ENCODE results near the gene SCAMP5. TPM values are rescaled to one million over a fixed set of nuclear protein-coding genes. Genes with fewer than 3 reads are reported as not detected.

Gene SCAMP5
- total RNA-seq, 4 donors from 2014 or later = 0.60 to 4.6 (median 2.6) TPM

DNA sequence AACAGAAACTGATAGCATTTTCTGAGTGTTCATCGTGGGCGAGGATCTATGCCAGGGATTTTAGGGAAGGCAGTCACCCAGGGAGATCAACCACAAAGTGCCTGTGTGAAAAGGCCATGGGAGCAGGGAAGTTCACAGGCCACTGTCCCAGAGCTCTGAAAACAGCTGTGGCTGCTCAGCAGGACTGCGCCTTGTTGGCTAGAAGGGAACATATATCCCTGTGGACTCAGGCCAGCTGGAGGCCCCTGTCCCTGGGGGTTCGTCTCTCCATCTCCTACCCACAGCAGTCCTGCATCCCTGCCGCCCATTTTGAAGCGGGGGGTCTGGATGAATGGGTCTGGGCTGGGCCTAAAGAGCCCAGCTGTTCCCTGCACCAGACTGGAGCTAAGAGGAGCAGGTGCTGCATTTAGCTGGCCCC is 55.8 kb downstream of the SCAMP5 start:
- TF ChIP-seq CTCF (IDR thresholded peaks at IDR 0.05) = no peak
- ATAC-seq (ENCODE audit: low FRiP score) (no peak), DNase-seq (ENCODE audit: low spot score) (no peak)

DNA sequence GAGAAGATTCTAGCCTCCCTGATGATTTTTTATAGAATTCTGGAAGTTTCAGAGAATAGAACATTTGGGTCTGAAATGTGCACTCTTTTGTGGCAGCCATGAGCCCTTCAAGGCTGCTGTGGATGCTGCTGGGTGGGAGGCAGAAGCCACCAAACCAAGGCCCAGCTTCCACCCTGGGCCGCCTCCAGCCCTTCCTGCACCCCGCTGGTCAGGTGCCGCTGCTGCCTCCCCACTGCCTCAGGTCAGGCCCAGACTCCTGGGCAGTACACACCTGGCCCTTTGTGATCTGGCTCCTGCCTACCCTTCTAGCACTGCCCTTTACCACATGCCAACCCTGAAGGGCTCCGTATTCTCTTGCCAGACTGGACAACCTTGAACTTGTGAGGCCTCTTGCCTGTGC is 56.3 kb downstream of the SCAMP5 start:
- TF ChIP-seq CTCF (IDR thresholded peaks at IDR 0.05) = no peak
- no peak for DNase-seq (ENCODE audit: low spot score)
- no peak for ATAC-seq (ENCODE audit: low FRiP score)

DNA sequence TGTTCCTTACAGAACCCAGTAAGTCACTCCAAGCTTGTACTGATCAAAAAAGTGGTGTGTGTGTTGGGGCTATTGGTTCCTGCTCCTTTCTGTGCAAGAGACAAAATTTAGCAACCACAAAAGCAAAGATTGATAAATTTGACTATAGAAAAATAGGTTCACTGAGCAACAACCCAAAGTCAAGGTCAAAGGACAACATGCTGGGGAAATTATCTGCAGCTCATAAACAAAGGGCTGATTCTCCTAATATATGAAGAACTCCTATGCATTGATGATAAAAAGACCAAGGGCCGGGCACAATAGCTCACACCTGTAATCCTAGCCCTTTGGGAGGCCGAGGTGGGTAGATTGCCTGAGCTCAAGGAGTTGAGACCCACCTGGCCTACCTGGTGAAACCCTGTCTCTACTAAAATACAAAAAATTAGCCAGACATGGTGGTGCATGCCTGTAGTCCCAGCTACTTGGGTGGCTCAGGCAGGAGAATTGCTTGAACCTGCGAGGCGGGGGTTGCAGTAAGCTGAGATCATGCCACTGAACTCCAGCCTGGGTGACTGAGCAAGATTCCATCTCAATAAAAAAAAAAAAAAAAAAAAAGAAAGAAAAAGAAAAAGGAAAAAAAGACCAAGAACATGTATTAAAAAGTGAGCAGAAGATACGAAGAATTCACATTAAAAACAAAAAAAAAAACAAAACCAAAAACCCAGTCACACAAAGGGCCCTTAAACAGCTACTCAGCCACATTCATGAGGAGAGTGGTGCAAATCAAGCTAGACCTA is 57.8 kb downstream of the SCAMP5 start:
- ATAC-seq (ENCODE audit: low FRiP score) = no peak
- no peak for DNase-seq (ENCODE audit: low spot score)
- no peak for TF ChIP-seq CTCF (IDR thresholded peaks at IDR 0.05)

- TF ChIP-seq CTCF (IDR thresholded peaks at IDR 0.05) = no peak
- no peak for DNase-seq (ENCODE audit: low spot score)
- ATAC-seq (ENCODE audit: low FRiP score) = no peak
Observed at GRCh38 chr15:75053748-75054125, 58.4 kb downstream of the SCAMP5 start.

GRCh38 chr15:75054172-75054897 is 59.0 kb downstream of the SCAMP5 start:
- ATAC-seq (ENCODE audit: low FRiP score) = no peak
- no peak for DNase-seq (ENCODE audit: low spot score)
- TF ChIP-seq CTCF (IDR thresholded peaks at IDR 0.05) = no peak

- TF ChIP-seq CTCF (IDR thresholded peaks at IDR 0.05) = no peak
- DNase-seq (ENCODE audit: low spot score) (no peak), ATAC-seq (ENCODE audit: low FRiP score) (no peak)
Observed at GRCh38 chr15:75056036-75056435, 60.7 kb downstream of the SCAMP5 start.

All from omental fat pad (tissue), 4 donors.